Measurements from ENCODE around the gene HLA-DQB1. TPM values are rescaled to one million over a fixed set of nuclear protein-coding genes. Genes with fewer than 3 reads are reported as not detected.

Gene HLA-DQB1
- polyA plus RNA-seq, 4 donors = 23.5 to 181 (median 85.8) TPM

- H3K27ac ChIP-seq (ENCODE audit: low read depth in 1 of 3, low read length in 2 of 3) = no peak overlapping the region
- H3K4me3 ChIP-seq (ENCODE audit: low read depth in 1 of 3, low read length in 3 of 3) = no peak overlapping the region
- H3K4me1 ChIP-seq (ENCODE audit: control insufficient read depth in 3 of 3, insufficient read depth in 2 of 3, low read depth in 1 of 3, low read length in 2 of 3) = no peaks in the 10 kb centered on the region
- 39 to 42% (median 41%) methylated on average over 3 of the region's 3 CpGs for WGBS, 3 donors
- no peaks in the 10 kb centered on the region for H3K27me3 ChIP-seq (ENCODE audit: control insufficient read depth in 3 of 3, insufficient read depth in 3 of 3, low read length in 3 of 3)
- H3K36me3 ChIP-seq (ENCODE audit: control insufficient read depth in 3 of 3, insufficient read depth in 2 of 3, low read depth in 1 of 3, low read length in 3 of 3) = no peaks in the 10 kb centered on the region
- FAIRE-seq (no peak), DNase-seq (no peak)
- no peaks in the 10 kb centered on the region for H3K9me3 ChIP-seq (ENCODE audit: control insufficient read depth in 2 of 2, insufficient read depth in 1 of 2, low read depth in 1 of 2, low read length in 1 of 2)
Observed at GRCh38 chr6:32615885-32616532, 50.4 kb downstream of the HLA-DQB1 start.

GRCh38 chr6:32614366-32615081, 51.9 kb downstream of the HLA-DQB1 start:
- WGBS, 3 donors = 6 to 71% (median 21%) methylated on average over 1 of the region's 1 CpG
- Histone ChIP-seq H3K4me3 (ENCODE audit: low read depth in 1 of 3, low read length in 3 of 3) (no peak overlapping the region), H3K4me1 (ENCODE audit: control insufficient read depth in 3 of 3, insufficient read depth in 2 of 3, low read depth in 1 of 3, low read length in 2 of 3) (no peaks in the 10 kb centered on the region), H3K27ac (ENCODE audit: low read depth in 1 of 3, low read length in 2 of 3) (no peak overlapping the region), H3K27me3 (ENCODE audit: control insufficient read depth in 3 of 3, insufficient read depth in 3 of 3, low read length in 3 of 3) (no peaks in the 10 kb centered on the region), H3K36me3 (ENCODE audit: control insufficient read depth in 3 of 3, insufficient read depth in 2 of 3, low read depth in 1 of 3, low read length in 3 of 3) (no peaks in the 10 kb centered on the region), H3K9me3 (ENCODE audit: control insufficient read depth in 2 of 2, insufficient read depth in 1 of 2, low read depth in 1 of 2, low read length in 1 of 2) (no peaks in the 10 kb centered on the region)
- FAIRE-seq = no peak
- DNase-seq = no peak

GRCh38 chr6:32613475-32613874, 53.0 kb downstream of the HLA-DQB1 start:
- no peaks in the 10 kb centered on the region for H3K9me3 ChIP-seq (ENCODE audit: control insufficient read depth in 2 of 2, insufficient read depth in 1 of 2, low read depth in 1 of 2, low read length in 1 of 2)
- no peaks in the 10 kb centered on the region for H3K36me3 ChIP-seq (ENCODE audit: control insufficient read depth in 3 of 3, insufficient read depth in 2 of 3, low read depth in 1 of 3, low read length in 3 of 3)
- WGBS, 3 donors = 42 to 61% (median 47%) methylated on average over 6 of the region's 6 CpGs
- no peak for DNase-seq
- H3K4me1 ChIP-seq (ENCODE audit: control insufficient read depth in 3 of 3, insufficient read depth in 2 of 3, low read depth in 1 of 3, low read length in 2 of 3) = no peaks in the 10 kb centered on the region
- H3K27me3 ChIP-seq (ENCODE audit: control insufficient read depth in 3 of 3, insufficient read depth in 3 of 3, low read length in 3 of 3) = no peaks in the 10 kb centered on the region
- no peak overlapping the region for H3K27ac ChIP-seq (ENCODE audit: low read depth in 1 of 3, low read length in 2 of 3)
- H3K4me3 ChIP-seq (ENCODE audit: low read depth in 1 of 3, low read length in 3 of 3) = no peak overlapping the region
- no peak for FAIRE-seq

- WGBS, 3 donors = 17 to 48% (median 26%) methylated on average over 3 of the region's 3 CpGs
- H3K36me3 ChIP-seq (ENCODE audit: control insufficient read depth in 3 of 3, insufficient read depth in 2 of 3, low read depth in 1 of 3, low read length in 3 of 3) = no peaks in the 10 kb centered on the region
- no peak overlapping the region for H3K27ac ChIP-seq (ENCODE audit: low read depth in 1 of 3, low read length in 2 of 3)
- FAIRE-seq (no peak), DNase-seq (no peak)
- no peaks in the 10 kb centered on the region for H3K9me3 ChIP-seq (ENCODE audit: control insufficient read depth in 2 of 2, insufficient read depth in 1 of 2, low read depth in 1 of 2, low read length in 1 of 2)
- H3K4me3 ChIP-seq (ENCODE audit: low read depth in 1 of 3, low read length in 3 of 3) = no peak overlapping the region
- H3K27me3 ChIP-seq (ENCODE audit: control insufficient read depth in 3 of 3, insufficient read depth in 3 of 3, low read length in 3 of 3) = no peaks in the 10 kb centered on the region
- H3K4me1 ChIP-seq (ENCODE audit: control insufficient read depth in 3 of 3, insufficient read depth in 2 of 3, low read depth in 1 of 3, low read length in 2 of 3) = no peaks in the 10 kb centered on the region
Observed at GRCh38 chr6:32610682-32611296, 55.7 kb downstream of the HLA-DQB1 start.

GRCh38 chr6:32609731-32610640, 56.5 kb downstream of the HLA-DQB1 start:
- 10 to 18% (median 10%) methylated on average over 8 of the region's 8 CpGs for WGBS, 3 donors
- DNase-seq (peak; percentile 92 to 97), FAIRE-seq (peak; percentile 59)
- Histone ChIP-seq H3K4me1 (ENCODE audit: control insufficient read depth in 3 of 3, insufficient read depth in 2 of 3, low read depth in 1 of 3, low read length in 2 of 3) (no peaks in the 10 kb centered on the region), H3K27me3 (ENCODE audit: control insufficient read depth in 3 of 3, insufficient read depth in 3 of 3, low read length in 3 of 3) (no peaks in the 10 kb centered on the region), H3K36me3 (ENCODE audit: control insufficient read depth in 3 of 3, insufficient read depth in 2 of 3, low read depth in 1 of 3, low read length in 3 of 3) (no peaks in the 10 kb centered on the region), H3K27ac (ENCODE audit: low read depth in 1 of 3, low read length in 2 of 3) (peak overlapping the region in 2 of 3 donors; percentile 66 to 80), H3K4me3 (ENCODE audit: low read depth in 1 of 3, low read length in 3 of 3) (no peak overlapping the region), H3K9me3 (ENCODE audit: control insufficient read depth in 2 of 2, insufficient read depth in 1 of 2, low read depth in 1 of 2, low read length in 1 of 2) (no peaks in the 10 kb centered on the region)

Other genes with a start within 250 kb of the HLA-DQB1 start
- 100 to 1,000 TPM; 230 to 625 (median 404) TPM for gene HLA-DRA, start 226.8 kb downstream of the HLA-DQB1 start, polyA plus RNA-seq
- gene HLA-DRB5, start 136.4 kb downstream of the HLA-DQB1 start, polyA plus RNA-seq = 10 to 100 TPM in 1 of 4 donors, 1 to 10 TPM in 1, not detected in 2; 8.8 to 20.7 TPM
- gene HLA-DRB1, start 76.8 kb downstream of the HLA-DQB1 start, polyA plus RNA-seq = 100 to 1,000 TPM in 3 of 4 donors, 10 to 100 TPM in 1; 45.4 to 226 (median 188) TPM
- gene HLA-DQA1, start 29.3 kb downstream of the HLA-DQB1 start, polyA plus RNA-seq = 10 to 100 TPM in 3 of 4 donors, 1 to 10 TPM in 1; 6.5 to 54.9 (median 31.5) TPM
- gene HLA-DQA2, start 74.7 kb upstream of the HLA-DQB1 start, polyA plus RNA-seq = 1 to 10 TPM in 1 of 4 donors, under 1 TPM in 1, not detected in 2; 0.09 to 2.0 TPM
- 1 to 10 TPM in 1 of 4 donors, under 1 TPM in 1, not detected in 2; 0.09 to 2.7 TPM for gene HLA-DQB2, start 96.9 kb upstream of the HLA-DQB1 start, polyA plus RNA-seq
- gene HLA-DOB, start 150.3 kb upstream of the HLA-DQB1 start, polyA plus RNA-seq = 1 to 10 TPM in 2 of 4 donors, under 1 TPM in 1, not detected in 1; 0.74 to 4.6 (median 2.7) TPM
- 10 to 100 TPM; 12.9 to 51.5 (median 20.8) TPM for gene TAP2, start 172.1 kb upstream of the HLA-DQB1 start, polyA plus RNA-seq
- 100 to 1,000 TPM in 3 of 4 donors, 10 to 100 TPM in 1; 48.0 to 329 (median 293) TPM for gene PSMB8, start 177.4 kb upstream of the HLA-DQB1 start, polyA plus RNA-seq
- gene TAP1, start 187.0 kb upstream of the HLA-DQB1 start, polyA plus RNA-seq = 100 to 1,000 TPM in 2 of 4 donors, 10 to 100 TPM in 2; 20.2 to 157 (median 92.1) TPM
- 100 to 1,000 TPM in 3 of 4 donors, 10 to 100 TPM in 1; 21.4 to 224 (median 211) TPM for gene PSMB9, start 187.5 kb upstream of the HLA-DQB1 start, polyA plus RNA-seq

All from small intestine (tissue), 7 donors.